ENCODE measurements around the gene TRIP6.
A peak's percentile ranks its signal among the peaks of the same experiment; 100 is the strongest.

Gene TRIP6

DNA sequence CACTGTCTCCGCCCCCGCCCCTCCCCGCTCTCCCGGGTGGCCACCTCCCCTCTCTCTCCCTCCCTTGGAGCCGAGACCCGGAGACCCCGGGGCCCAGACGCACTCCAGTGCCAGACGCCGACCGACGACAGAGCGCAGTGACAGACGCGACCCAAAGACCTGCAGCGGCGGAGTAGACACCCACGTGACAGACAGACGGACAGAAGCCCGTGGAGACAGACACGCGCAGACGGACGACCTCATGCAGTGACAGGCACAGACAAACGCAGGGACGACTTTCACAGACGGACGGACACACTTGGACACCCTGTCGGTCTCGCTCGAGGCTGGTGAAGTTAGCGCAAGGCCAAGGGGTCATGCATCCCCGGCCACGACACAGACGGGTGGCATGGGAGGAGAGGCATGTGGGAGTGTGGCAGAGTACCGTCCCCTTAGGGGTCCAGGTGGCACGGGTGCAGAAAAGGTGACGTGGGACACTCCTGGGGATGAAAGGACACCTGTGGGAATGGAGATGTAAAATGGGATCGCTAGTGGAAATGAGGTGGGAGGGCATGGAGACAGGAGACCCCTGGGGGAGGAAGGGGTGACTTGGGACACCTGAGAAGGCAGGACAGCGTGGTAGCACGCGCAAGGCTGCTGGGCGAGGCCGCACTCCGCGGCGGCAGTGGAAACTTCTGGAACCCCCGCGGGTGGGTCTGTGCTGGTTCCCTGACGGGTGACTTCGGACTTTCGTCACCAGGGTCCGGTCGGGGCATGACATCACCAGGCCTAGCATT lies 29.0 kb downstream of the TRIP6 start (continued):
- TF ChIP-seq, protein P1, sequence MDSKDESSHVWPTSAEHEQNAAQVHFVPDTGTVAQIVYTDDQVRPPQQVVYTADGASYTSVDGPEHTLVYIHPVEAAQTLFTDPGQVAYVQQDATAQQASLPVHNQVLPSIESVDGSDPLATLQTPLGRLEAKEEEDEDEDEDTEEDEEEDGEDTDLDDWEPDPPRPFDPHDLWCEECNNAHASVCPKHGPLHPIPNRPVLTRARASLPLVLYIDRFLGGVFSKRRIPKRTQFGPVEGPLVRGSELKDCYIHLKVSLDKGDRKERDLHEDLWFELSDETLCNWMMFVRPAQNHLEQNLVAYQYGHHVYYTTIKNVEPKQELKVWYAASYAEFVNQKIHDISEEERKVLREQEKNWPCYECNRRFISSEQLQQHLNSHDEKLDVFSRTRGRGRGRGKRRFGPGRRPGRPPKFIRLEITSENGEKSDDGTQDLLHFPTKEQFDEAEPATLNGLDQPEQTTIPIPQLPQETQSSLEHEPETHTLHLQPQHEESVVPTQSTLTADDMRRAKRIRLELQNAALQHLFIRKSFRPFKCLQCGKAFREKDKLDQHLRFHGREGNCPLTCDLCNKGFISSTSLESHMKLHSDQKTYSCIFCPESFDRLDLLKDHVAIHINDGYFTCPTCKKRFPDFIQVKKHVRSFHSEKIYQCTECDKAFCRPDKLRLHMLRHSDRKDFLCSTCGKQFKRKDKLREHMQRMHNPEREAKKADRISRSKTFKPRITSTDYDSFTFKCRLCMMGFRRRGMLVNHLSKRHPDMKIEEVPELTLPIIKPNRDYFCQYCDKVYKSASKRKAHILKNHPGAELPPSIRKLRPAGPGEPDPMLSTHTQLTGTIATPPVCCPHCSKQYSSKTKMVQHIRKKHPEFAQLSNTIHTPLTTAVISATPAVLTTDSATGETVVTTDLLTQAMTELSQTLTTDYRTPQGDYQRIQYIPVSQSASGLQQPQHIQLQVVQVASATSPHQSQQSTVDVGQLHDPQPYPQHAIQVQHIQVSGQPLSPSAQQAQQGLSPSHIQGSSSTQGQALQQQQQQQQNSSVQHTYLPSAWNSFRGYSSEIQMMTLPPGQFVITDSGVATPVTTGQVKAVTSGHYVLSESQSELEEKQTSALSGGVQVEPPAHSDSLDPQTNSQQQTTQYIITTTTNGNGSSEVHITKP (tag by site-specific recombination; IDR thresholded peaks at IDR 0.05) = peak; percentile 58
- peak; percentile 34 for TF ChIP-seq KLF1 (tag by site-specific recombination; IDR thresholded peaks at IDR 0.05)
- TF ChIP-seq, protein P2, sequence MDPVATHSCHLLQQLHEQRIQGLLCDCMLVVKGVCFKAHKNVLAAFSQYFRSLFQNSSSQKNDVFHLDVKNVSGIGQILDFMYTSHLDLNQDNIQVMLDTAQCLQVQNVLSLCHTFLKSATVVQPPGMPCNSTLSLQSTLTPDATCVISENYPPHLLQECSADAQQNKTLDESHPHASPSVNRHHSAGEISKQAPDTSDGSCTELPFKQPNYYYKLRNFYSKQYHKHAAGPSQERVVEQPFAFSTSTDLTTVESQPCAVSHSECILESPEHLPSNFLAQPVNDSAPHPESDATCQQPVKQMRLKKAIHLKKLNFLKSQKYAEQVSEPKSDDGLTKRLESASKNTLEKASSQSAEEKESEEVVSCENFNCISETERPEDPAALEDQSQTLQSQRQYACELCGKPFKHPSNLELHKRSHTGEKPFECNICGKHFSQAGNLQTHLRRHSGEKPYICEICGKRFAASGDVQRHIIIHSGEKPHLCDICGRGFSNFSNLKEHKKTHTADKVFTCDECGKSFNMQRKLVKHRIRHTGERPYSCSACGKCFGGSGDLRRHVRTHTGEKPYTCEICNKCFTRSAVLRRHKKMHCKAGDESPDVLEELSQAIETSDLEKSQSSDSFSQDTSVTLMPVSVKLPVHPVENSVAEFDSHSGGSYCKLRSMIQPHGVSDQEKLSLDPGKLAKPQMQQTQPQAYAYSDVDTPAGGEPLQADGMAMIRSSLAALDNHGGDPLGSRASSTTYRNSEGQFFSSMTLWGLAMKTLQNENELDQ (tag by site-specific recombination; IDR thresholded peaks at IDR 0.05; ENCODE audit: low read depth) = no peak
- TF ChIP-seq ZNF76 (tag by site-specific recombination; IDR thresholded peaks at IDR 0.05; ENCODE audit: borderline replicate concordance, low read depth) = peak; percentile 75
- no peak for TF ChIP-seq ZNF223 (tag by site-specific recombination; IDR thresholded peaks at IDR 0.05)
- no peak for TF ChIP-seq ZNF473 (tag by site-specific recombination; IDR thresholded peaks at IDR 0.05)
- no peak for TF ChIP-seq GFI1B (tag by site-specific recombination; IDR thresholded peaks at IDR 0.05)
- no peak for TF ChIP-seq ZNF585B (tag by site-specific recombination; IDR thresholded peaks at IDR 0.05)
- no peak for TF ChIP-seq FEZF1 (tag by site-specific recombination; IDR thresholded peaks at IDR 0.05)
- TF ChIP-seq ZFHX2 (tag by site-specific recombination; conservative IDR thresholded peaks at IDR 0.05) = peak; percentile 76
- TF ChIP-seq, protein P3, sequence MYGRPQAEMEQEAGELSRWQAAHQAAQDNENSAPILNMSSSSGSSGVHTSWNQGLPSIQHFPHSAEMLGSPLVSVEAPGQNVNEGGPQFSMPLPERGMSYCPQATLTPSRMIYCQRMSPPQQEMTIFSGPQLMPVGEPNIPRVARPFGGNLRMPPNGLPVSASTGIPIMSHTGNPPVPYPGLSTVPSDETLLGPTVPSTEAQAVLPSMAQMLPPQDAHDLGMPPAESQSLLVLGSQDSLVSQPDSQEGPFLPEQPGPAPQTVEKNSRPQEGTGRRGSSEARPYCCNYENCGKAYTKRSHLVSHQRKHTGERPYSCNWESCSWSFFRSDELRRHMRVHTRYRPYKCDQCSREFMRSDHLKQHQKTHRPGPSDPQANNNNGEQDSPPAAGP (tag by site-specific recombination; IDR thresholded peaks at IDR 0.05) = peak; percentile 83
- no peak for TF ChIP-seq ZNF664 (tag by site-specific recombination; IDR thresholded peaks at IDR 0.05)
- peak; percentile 90 for TF ChIP-seq GLIS2 (tag by site-specific recombination; IDR thresholded peaks at IDR 0.05)
- TF ChIP-seq, protein P4, sequence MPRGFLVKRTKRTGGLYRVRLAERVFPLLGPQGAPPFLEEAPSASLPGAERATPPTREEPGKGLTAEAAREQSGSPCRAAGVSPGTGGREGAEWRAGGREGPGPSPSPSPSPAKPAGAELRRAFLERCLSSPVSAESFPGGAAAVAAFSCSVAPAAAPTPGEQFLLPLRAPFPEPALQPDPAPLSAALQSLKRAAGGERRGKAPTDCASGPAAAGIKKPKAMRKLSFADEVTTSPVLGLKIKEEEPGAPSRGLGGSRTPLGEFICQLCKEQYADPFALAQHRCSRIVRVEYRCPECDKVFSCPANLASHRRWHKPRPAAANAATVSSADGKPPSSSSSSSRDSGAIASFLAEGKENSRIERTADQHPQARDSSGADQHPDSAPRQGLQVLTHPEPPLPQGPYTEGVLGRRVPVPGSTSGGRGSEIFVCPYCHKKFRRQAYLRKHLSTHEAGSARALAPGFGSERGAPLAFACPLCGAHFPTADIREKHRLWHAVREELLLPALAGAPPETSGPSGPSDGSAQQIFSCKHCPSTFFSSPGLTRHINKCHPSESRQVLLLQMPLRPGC (tag by site-specific recombination; IDR thresholded peaks at IDR 0.05) = 0 out of 2 replicates have a peak, but pooled peaks have one; percentile 46
- no peak for TF ChIP-seq ZNF416 (tag by site-specific recombination; IDR thresholded peaks at IDR 0.05)
- TF ChIP-seq, protein P5, sequence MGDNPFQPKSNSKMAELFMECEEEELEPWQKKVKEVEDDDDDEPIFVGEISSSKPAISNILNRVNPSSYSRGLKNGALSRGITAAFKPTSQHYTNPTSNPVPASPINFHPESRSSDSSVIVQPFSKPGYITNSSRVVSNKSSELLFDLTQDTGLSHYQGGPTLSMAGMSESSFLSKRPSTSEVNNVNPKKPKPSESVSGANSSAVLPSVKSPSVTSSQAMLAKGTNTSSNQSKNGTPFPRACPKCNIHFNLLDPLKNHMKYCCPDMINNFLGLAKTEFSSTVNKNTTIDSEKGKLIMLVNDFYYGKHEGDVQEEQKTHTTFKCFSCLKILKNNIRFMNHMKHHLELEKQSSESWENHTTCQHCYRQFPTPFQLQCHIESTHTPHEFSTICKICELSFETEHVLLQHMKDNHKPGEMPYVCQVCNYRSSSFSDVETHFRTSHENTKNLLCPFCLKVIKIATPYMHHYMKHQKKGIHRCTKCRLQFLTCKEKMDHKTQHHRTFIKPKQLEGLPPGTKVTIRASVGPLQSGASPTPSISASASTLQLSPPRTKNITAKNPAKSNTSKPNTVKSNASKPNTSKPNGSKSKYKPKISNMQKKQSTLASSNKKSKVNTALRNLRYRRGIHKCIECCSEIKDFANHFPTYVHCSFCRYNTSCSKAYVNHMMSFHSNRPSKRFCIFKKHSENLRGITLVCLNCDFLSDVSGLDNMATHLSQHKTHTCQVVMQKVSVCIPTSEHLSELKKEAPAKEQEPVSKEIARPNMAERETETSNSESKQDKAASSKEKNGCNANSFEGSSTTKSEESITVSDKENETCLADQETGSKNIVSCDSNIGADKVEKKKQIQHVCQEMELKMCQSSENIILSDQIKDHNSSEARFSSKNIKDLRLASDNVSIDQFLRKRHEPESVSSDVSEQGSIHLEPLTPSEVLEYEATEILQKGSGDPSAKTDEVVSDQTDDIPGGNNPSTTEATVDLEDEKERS (tag by site-specific recombination; IDR thresholded peaks at IDR 0.05) = 0 out of 2 replicates have a peak, but pooled peaks have one; percentile 7
- TF ChIP-seq ZSCAN4 (tag by site-specific recombination; IDR thresholded peaks at IDR 0.05) = no peak
- no peak for TF ChIP-seq ZNF266 (tag by site-specific recombination; IDR thresholded peaks at IDR 0.05; ENCODE audit: low read depth)
- TF ChIP-seq, protein P6, sequence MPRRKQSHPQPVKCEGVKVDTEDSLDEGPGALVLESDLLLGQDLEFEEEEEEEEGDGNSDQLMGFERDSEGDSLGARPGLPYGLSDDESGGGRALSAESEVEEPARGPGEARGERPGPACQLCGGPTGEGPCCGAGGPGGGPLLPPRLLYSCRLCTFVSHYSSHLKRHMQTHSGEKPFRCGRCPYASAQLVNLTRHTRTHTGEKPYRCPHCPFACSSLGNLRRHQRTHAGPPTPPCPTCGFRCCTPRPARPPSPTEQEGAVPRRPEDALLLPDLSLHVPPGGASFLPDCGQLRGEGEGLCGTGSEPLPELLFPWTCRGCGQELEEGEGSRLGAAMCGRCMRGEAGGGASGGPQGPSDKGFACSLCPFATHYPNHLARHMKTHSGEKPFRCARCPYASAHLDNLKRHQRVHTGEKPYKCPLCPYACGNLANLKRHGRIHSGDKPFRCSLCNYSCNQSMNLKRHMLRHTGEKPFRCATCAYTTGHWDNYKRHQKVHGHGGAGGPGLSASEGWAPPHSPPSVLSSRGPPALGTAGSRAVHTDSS (tag by site-specific recombination; IDR thresholded peaks at IDR 0.05) = no peak
